Gastrocnemius medialis (tissue), 4 donors: ENCODE measurements around the gene SLC35C1. TPM values are rescaled to one million over a fixed set of nuclear protein-coding genes. Genes with fewer than 3 reads are reported as not detected.

Experiments used
- ATAC-seq, 2 donors: fragments of 150-250 bp; one replicate each; pipeline ENCODE4 v1.9.1; 2016
- DNase-seq, 2 donors: peaks; one replicate each; pipeline ENCODE4 v3.0.0-alpha.2; 2019
- H3K27ac ChIP-seq, 4 donors: fragments of 200-600 bp; sonication (generic); 1 replicate in 1 of 4; 2 replicates in 3 of 4; pipeline ENCODE4 v1.5.1; 2016 to 2018; ENCODE audit warnings: mild to moderate bottlenecking in 2 of 4, moderate library complexity in 1 of 4
- H3K27me3 ChIP-seq, 3 donors: fragments of 200-600 bp; sonication (generic) in 2 of 3; 1 replicate in 1 of 3; 2 replicates in 2 of 3; pipeline versions ENCODE4 v1.5.1 to v1.6.0; 2016 to 2019; ENCODE audit warnings: mild to moderate bottlenecking in 1 of 3, moderate library complexity in 1 of 3
- H3K36me3 ChIP-seq, 2 donors: fragments of 200-600 bp; sonication (generic) in 1 of 2; one replicate each; pipeline ENCODE4 v1.5.1; 2017 to 2018
- H3K4me1 ChIP-seq, 2 donors: fragments of 200-600 bp; sonication (generic) in 1 of 2; one replicate each; pipeline ENCODE4 v1.5.1; 2016 to 2017; ENCODE audit warnings: mild to moderate bottlenecking in 2 of 2
- H3K4me3 ChIP-seq, 4 donors: fragments of 200-600 bp; sonication (generic) in 3 of 4; 1 replicate in 1 of 4; 2 replicates in 3 of 4; pipeline ENCODE4 v1.5.1; 2016 to 2019; ENCODE audit warnings: mild to moderate bottlenecking in 2 of 4
- H3K9me3 ChIP-seq, 3 donors: fragments of 200-600 bp; sonication (generic) in 2 of 3; 1 replicate in 1 of 3; 2 replicates in 2 of 3; pipeline ENCODE4 v1.5.1; 2016 to 2019
- POLR2A ChIP-seq, 2 donors: fragments of 450-650 bp; IDR thresholded peaks; one replicate each; pipeline ENCODE4 v1.6.1; 2017; ENCODE audit warnings: antibody characterized with exemption in 2 of 2, mild to moderate bottlenecking in 2 of 2, moderate library complexity in 2 of 2
- in situ Hi-C, 4 donors: fragments of 200-750 bp; cut with MboI; loops; one replicate each; pipeline versions ENCODE4 v1.15.0 to v1.8.0; 2017; ENCODE audit warnings: low sequenced_read_pairs in 4 of 4
- intact Hi-C: fragments of 100-400 bp; cut with DNase I; formaldehyde crosslinking; loops from one replicate; pipeline ENCODE4 v1.15.1; 2023; ENCODE audit warnings: low total_unique reads
- total RNA-seq, 4 donors: library from RNA; depleted of rRNA; stranded (reverse); fragments of >200 nt; gene quantifications; one replicate each; pipeline versions ENCODE4 v1.1.0 to v1.2.3, GENCODE V29; 2016
- TF ChIP-seq, protein P1 (sequence below), 5 experiments: fragments of 450-650 bp in 3 of 5; fragments of 200-600 bp in 2 of 5; sonication (generic) in 2 of 5; IDR thresholded peaks in 4 of 5; conservative IDR thresholded peaks in 1 of 5; 1 replicate in 4 of 5; 2 replicates in 1 of 5; pipeline ENCODE4 v1.5.1; 2016 to 2019; ENCODE audit warnings: antibody characterized with exemption in 5 of 5, mild to moderate bottlenecking in 3 of 5, moderate library complexity in 3 of 5

The SLC35C1 gene
- total RNA-seq, 4 donors from 2014 or later: 4.8 to 11.7 (median 7.8) TPM

DNA sequence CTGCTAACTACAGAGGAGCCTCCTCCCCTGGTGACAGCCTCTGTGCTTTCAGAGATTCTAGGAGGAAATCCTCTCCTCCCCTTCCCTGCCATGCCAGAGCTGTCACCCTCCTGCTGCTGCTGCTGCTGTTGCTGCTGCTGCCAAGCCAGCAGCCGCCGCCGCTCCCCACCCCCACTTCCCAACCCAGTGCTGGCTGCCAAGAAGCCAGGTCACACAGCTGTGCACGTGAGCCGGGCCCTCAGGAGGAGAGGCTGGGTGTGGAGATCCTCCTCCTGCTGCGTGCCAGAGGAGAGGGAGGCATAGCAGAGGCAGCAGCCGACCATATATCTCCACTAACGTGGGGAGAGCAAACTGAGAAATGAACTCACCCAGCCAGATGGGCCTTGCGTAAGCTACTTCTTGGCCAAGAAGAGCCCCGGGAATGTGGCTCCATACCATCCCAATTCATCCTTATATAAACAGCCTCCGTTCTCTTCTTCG is 54.8 kb downstream of the SLC35C1 start:
- in situ Hi-C loops (no loop called here), intact Hi-C loops (loop anchor here (5.0 to 10.0 kb wide), 4 partner anchors 58 to 1565 kb away; partner anchors contain the start of genes PEX16, PHF21A and PSMC3)
- Histone ChIP-seq H3K27me3 (no peaks in the 10 kb centered on the region), H3K27ac (peak overlapping the region; percentile 91 to 99 (median 99)), H3K4me3 (peak overlapping the region in 1 of 4 donors; percentile 19), H3K9me3 (no peaks in the 10 kb centered on the region), H3K36me3 (peaks cover 0 to 36% of the 10 kb centered on the region in 2 donors), H3K4me1 (peaks cover 67 to 69% of the 10 kb centered on the region in 2 donors)
- ATAC-seq (peak; percentile 70 to 74), DNase-seq (peak; percentile 91 to 96)
- TF ChIP-seq POLR2A (IDR thresholded peaks at IDR 0.05): peak; percentile 55 to 59
- TF ChIP-seq, protein P1, sequence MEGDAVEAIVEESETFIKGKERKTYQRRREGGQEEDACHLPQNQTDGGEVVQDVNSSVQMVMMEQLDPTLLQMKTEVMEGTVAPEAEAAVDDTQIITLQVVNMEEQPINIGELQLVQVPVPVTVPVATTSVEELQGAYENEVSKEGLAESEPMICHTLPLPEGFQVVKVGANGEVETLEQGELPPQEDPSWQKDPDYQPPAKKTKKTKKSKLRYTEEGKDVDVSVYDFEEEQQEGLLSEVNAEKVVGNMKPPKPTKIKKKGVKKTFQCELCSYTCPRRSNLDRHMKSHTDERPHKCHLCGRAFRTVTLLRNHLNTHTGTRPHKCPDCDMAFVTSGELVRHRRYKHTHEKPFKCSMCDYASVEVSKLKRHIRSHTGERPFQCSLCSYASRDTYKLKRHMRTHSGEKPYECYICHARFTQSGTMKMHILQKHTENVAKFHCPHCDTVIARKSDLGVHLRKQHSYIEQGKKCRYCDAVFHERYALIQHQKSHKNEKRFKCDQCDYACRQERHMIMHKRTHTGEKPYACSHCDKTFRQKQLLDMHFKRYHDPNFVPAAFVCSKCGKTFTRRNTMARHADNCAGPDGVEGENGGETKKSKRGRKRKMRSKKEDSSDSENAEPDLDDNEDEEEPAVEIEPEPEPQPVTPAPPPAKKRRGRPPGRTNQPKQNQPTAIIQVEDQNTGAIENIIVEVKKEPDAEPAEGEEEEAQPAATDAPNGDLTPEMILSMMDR (IDR thresholded peaks at IDR 0.05 in 4 of 5, conservative IDR thresholded peaks at IDR 0.05 in 1 of 5): no peak

DNA sequence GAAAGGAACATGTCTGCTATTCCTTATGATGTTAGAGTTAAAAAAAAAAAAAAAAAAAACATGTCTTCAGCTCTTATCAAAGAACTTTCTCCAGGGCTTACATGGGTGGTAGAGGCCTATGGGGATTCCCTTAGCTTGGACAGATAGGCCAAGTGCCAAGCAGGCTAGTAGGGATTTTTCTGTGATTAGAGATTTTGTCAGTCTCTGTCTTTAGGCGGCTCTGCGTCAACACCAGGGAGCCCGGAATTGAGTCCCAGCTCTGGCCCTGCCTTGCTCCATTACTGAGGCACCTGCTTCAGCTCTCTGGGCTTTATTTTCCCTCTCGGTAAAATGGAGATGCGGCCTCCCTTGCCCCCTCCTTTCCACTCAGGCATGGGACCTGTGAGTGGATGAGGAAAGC is 55.4 kb downstream of the SLC35C1 start:
- ATAC-seq (no peak), DNase-seq (no peak)
- intact Hi-C loops (loop anchor here (5.0 to 10.0 kb wide), 2 partner anchors 57 to 264 kb away; partner anchors contain the start of genes PEX16 and PHF21A), in situ Hi-C loops (no loop called here)
- no peak overlapping the region for H3K4me3 ChIP-seq
- H3K4me1 ChIP-seq: peaks cover 61 to 62% of the 10 kb centered on the region in 2 donors
- no peak for TF ChIP-seq POLR2A (IDR thresholded peaks at IDR 0.05)
- TF ChIP-seq, protein P1 (IDR thresholded peaks at IDR 0.05 in 4 of 5, conservative IDR thresholded peaks at IDR 0.05 in 1 of 5): no peak
- H3K27ac ChIP-seq: peak overlapping the region; percentile 91 to 99 (median 99)
- peaks cover 0 to 42% of the 10 kb centered on the region in 2 donors for H3K36me3 ChIP-seq
- H3K27me3 ChIP-seq: no peaks in the 10 kb centered on the region
- H3K9me3 ChIP-seq: no peaks in the 10 kb centered on the region

DNA sequence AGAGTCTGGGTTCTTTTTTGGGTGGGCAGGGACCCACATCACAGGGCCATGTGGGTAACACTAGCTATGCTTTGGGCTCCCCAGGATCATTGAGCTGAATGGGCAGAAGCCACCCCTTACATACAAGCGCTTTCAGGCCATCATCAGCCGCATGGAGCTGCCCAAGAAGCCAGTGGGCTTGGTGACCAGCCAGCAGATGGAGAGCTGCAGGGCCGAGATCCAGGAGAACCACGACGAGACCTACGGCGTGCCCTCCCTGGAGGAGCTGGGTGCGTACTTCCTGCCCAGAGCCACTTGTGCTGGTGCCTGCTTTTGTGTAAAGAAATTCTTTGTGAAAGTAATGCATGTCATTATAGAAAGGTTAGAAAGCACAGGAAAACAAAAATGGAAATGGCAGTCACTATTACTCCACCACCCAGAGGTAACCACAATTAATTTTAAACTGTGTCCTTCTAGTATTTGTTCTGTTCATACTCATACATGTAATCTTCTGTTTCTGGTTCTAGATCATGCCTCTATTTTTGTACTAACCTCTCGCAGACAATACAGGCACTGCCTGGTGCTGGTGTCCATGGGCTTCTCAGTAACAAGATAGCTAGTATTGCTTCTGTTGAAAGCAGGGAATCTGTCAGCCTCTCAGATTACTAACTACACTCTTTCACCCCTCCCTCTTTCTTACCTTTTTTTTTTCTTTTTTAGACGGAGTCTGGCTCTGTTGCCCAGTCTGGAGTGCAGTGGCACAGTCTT is 56.0 kb downstream of the SLC35C1 start:
- Histone ChIP-seq H3K27ac (peak overlapping the region; percentile 91 to 99 (median 99)), H3K4me3 (no peak overlapping the region), H3K27me3 (no peaks in the 10 kb centered on the region), H3K9me3 (no peaks in the 10 kb centered on the region), H3K36me3 (peaks cover 0 to 48% of the 10 kb centered on the region in 2 donors), H3K4me1 (peaks cover 55 to 56% of the 10 kb centered on the region in 2 donors)
- in situ Hi-C loops (no loop called here), intact Hi-C loops (loop anchor here (5.0 to 10.0 kb wide), 2 partner anchors 56 to 264 kb away; partner anchors contain the start of genes PEX16 and PHF21A)
- DNase-seq: peak; percentile 34 to 67
- TF ChIP-seq, protein P1 (IDR thresholded peaks at IDR 0.05 in 4 of 5, conservative IDR thresholded peaks at IDR 0.05 in 1 of 5): no peak
- TF ChIP-seq POLR2A (IDR thresholded peaks at IDR 0.05): no peak
- ATAC-seq: peak; percentile 65 to 75

Other genes with a start within 250 kb of the SLC35C1 start
- 1 to 10 TPM; 4.5 to 5.6 (median 5.0) TPM for gene CHST1, start 139.5 kb upstream of the SLC35C1 start, total RNA-seq
- 10 to 100 TPM; 36.4 to 85.9 (median 37.9) TPM for gene CRY2, start 42.3 kb downstream of the SLC35C1 start, total RNA-seq
- gene MAPK8IP1, start 80.5 kb downstream of the SLC35C1 start, total RNA-seq: 1 to 10 TPM; 1.4 to 4.0 (median 1.9) TPM
- not detected for gene FREY1, start 102.1 kb downstream of the SLC35C1 start, total RNA-seq
- 10 to 100 TPM; 18.5 to 27.2 (median 20.5) TPM for gene PEX16, start 112.7 kb downstream of the SLC35C1 start, total RNA-seq
- not detected for gene LARGE2, start 117.5 kb downstream of the SLC35C1 start, total RNA-seq